GM10847 (cell line): Measurements from ENCODE around the gene RAB11FIP2.

Experiments
- POLR2A ChIP-seq: IDR thresholded peaks from 2 replicates; pipeline ENCODE4 v1.6.1; 2011; ENCODE audit not compliant: insufficient read length; ENCODE audit errors: extremely low read depth

RAB11FIP2 gene

DNA sequence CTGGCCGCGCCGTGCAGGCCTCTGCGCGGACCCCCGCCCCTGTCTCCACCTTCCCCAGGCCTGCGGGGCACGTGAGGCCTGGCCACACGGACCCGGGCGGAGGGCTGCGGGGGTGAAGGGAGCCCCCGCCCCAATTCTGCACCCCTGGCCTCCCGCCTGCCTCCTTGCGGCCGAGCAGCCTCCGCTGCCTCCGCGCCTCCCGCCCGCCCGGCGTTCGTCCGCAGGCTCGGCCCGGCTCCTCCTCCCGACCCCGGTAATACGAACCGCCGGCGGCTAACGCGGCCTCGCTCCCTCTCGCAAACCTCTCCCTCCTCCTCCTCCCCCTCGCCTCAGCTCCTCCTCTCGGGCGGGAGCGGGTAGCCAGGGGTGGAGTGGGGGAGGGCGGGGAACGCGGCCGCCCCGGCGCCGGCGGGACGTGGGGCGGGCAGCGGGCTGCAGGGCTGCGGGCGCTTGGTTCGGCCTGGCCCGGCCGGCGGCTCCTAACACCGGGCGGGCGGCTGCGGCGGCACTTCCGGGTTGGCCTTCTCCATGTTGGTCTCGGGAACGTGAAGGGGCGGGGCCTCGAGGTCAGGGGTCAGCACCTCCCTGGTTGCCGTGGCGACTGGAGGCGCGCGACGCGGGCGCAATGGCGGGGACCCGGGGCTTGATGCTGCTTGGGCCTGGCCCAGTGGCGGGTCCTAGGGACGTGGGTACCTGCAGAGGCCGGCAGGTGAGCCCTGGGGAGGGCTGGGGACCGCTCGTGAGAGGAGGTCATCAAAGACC lies at the start of gene RAB11FIP2:
Gene RAB11FIP2 (minus strand): TSS at position 547 of the 762 bp plus-strand sequence. CDS start 778 bp downstream, outside the sequence.
- peak; percentile 85 for TF ChIP-seq POLR2A

DNA sequence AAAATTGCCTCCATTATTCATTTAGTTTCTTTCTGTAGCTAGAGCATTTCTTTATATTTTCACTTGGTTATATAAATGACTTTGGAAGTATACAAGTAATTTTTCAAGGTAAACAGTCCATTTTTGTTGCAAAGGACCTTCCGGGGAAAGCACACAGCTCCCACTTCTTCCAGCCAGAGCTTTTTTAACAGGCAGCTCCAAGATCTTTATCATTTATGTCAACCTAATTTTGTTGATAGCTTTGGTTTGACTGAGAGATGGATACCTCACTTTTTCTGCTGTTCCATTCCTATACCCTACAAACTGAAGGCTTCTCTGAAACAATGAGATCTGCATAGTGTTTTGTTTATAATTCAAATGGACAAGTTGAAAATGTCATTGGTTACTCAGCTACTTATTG lies 49.3 kb upstream of the RAB11FIP2 start:
- TF ChIP-seq POLR2A = no peak

DNA sequence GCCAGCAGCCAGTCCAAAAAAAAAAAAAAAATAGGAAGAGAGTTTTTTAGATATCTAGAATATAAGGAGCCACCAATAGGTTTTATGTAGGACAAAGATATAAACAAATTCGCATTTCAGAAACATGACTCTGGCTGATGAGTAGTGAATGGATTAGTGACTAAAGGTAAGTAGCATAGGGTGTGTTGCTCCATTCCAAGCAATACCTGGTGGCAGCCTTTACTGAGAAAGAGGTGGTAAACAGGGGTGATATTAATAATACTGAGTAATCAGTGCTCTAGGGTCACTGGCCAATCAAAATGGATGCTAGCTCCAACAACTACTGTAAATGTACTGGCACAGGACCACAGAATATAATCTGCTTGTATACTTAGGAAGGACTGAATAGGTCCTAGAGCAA lies 45.5 kb upstream of the RAB11FIP2 start:
- no peak for TF ChIP-seq POLR2A

- no peak for TF ChIP-seq POLR2A
Observed at GRCh38 chr10:118080817-118081216, 34.1 kb upstream of the RAB11FIP2 start.

GRCh38 chr10:118076705-118077104 lies 30.0 kb upstream of the RAB11FIP2 start:
- no peak for TF ChIP-seq POLR2A

GRCh38 chr10:118072840-118073239 lies 26.1 kb upstream of the RAB11FIP2 start:
- no peak for TF ChIP-seq POLR2A

DNA sequence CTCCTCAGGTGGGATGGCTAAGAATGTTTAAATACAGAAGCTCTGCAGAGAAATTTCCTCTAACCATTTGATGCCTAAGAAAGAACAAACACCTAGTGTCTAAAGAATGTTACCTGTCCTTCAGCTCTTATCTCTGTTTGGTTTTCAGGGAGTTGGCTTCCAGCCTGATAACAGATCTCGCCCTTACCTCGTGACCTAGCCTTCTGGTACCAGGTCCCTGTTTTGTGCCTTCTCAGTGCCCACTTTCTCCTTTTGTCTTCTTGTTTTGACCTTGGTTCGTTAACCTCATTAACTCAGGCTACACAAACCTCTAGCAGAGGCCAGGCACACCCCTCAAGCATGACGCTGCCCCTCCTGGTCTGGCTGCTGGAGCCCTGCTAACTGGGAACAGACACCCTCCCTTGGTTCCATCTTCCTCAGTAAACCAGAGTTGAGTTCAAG lies 16.1 kb upstream of the RAB11FIP2 start:
- TF ChIP-seq POLR2A = no peak

DNA sequence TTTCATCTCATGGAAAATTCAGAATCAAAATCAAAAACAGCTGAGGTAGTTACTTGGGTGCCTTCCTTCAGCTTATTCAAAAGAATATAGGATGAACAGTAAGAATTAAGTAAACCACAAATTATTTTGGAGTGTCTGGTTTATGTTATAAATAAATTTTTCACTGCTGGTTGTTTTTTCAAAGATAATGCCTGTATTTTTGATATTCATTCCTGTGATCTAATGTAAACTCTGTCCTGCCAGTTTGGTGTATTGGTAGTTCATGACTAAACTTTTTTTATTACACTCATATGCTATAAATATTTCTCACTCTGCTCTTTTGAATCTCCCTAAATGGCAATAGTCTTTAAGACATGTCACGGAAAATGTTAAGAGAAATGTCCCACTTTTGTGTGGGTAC lies 11.6 kb upstream of the RAB11FIP2 start:
- no peak for TF ChIP-seq POLR2A

DNA sequence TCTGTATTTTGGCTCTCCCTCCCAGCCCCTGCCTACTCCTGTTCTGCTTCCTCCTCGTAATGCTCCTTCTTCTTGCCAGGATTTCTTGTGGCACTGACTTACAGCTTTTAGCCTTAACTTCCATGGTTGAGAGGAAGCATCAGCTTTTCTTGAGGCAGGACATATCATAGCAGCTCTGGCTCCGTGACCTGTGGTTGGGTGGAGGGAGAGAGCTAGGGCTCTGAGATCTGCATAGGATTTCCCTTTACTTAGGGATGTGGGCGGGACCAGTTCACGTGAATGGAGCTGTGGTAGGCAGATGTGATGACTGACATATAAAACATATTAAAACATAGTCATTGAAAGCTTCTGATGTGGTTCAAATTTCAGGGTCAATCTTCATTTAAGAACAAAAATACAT lies 10.6 kb upstream of the RAB11FIP2 start:
- TF ChIP-seq POLR2A = no peak

DNA sequence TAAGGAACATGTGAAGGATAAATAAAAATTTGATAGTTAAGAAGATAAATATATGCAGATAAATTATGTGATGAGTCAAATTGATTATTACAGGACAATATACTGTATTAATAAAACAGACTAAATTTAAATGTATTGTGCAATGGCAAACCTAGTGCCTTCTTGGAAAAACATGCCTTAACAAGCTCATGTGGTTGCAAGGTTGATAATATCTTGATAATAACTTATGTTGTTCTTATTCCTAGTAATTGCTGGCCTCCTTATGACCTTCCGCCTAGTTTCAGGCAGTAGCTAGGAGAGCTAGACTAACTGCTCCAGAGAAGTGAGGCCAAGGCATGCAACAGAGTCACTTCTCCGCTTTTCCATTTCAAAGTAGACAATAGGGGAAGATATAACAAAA lies 7.6 kb upstream of the RAB11FIP2 start:
- TF ChIP-seq POLR2A = no peak

- TF ChIP-seq POLR2A = no peak
Observed at GRCh38 chr10:118052816-118053215, 6.1 kb upstream of the RAB11FIP2 start.

DNA sequence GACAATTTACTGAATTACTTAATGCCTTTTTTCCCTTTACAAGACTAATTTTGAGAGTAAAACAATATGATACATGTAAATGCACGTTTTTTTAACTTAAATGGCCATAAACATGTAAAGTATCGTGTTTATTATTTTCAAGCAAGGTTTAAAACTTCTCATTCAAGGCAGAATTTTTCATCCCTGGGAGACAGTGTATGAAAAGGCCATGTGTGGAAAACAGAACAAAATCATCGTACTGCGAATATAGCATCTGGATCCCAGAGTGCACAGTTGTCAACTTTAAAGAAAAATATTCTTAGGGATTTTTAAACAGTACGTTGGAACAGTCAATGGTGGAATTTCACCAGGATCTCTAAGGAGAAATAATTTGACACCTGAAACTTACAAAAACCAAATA lies 1.1 kb upstream of the RAB11FIP2 start:
- TF ChIP-seq POLR2A = no peak

GRCh38 chr10:118047157-118047719 lies 497 bp upstream of the RAB11FIP2 start:
- no peak for TF ChIP-seq POLR2A

GRCh38 chr10:118045837-118046394 lies 825 bp downstream of the RAB11FIP2 start:
- TF ChIP-seq POLR2A = no peak

DNA sequence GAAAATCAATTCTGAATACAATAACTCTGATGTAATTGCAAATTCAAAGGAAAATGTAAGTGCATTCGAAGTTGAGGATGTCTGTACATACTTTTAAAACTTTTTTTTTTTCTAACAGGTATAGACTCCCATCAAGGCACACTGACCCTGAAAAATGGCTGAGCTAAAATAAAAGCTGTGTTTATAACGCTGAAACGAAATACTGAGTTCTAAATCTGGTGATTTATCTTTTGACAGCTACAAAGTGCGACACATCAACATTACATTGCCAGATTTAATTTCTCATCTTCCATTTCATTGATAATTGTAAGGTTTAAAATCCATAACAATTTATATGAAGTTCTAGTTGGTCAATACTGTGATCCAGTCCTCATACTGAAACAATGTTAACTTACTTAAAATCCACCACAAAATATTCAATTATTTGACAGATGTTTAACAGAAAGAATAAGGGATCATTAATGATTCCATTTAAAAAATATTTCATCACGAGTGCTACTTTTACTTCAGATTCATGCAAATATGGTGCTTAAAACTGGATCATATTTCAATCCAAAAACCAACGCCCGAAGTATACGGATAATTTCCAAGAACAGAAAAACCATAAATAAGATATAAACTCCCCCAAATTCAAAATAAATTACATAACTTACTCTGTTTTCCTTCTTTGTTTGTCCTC lies 1.4 kb downstream of the RAB11FIP2 start:
- no peak for TF ChIP-seq POLR2A

DNA sequence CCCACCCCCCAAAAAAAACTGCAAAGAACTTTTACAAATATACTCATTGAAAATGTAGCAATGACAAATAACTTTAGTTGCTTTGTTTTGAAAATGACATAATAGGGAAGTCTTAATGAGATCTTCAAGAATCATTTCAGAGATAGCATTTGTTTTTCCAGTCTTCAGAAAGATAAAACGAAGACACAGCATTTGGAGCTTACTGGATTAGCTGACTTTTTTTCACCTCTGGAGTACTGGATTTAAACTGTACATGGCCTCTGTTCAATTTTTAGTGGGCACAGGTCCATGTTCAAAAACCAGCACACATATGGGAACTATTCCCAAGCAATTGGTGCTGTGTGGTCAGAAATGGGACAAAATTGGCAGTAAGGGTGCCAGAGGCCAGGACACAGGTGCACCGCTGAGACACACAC lies 3.9 kb downstream of the RAB11FIP2 start:
- no peak for TF ChIP-seq POLR2A
